Measurements from ENCODE around the gene IL22. TPM values are rescaled to one million over a fixed set of nuclear protein-coding genes. Genes with fewer than 3 reads are reported as not detected.

IL22 gene
- polyA plus RNA-seq, 1 donor (not counting 4 experiments of a cell fraction or from before 2014, with no cell fraction given) = not detected

DNA sequence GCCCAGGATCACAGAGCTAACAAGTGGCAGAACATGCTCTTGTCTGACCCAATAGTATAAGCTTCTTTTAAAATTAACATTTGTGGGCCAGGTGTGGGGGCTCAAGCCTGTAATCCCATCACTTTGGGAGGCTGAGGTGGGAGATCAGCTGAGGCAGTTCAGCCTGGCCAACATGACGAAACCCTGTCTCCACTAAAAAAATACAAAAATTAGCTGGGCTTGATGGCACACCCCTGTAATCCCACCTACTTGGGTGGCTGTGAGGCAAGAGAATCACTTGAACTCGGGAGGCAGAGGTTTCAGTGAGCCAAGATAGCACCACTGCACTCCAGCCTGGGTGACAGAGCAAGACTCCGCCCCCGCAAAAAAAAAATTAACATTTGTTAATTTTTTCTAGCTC, 33.0 kb upstream of the IL22 start:
- no peaks in the 10 kb centered on the region for H3K36me3 ChIP-seq (ENCODE audit: control insufficient read depth in 2 of 2, extremely low read depth in 1 of 2, insufficient read depth in 2 of 2, low read length in 2 of 2)
- DNase-seq (ENCODE audit: low read depth, low spot score) (no peak), FAIRE-seq (no peak)
- no peak overlapping the region for H3K4me3 ChIP-seq (ENCODE audit: control insufficient read depth in 2 of 3, extremely low read depth in 1 of 3, insufficient read depth in 2 of 3, low read depth in 1 of 3, low read length in 3 of 3)
- TF ChIP-seq, protein P1, sequence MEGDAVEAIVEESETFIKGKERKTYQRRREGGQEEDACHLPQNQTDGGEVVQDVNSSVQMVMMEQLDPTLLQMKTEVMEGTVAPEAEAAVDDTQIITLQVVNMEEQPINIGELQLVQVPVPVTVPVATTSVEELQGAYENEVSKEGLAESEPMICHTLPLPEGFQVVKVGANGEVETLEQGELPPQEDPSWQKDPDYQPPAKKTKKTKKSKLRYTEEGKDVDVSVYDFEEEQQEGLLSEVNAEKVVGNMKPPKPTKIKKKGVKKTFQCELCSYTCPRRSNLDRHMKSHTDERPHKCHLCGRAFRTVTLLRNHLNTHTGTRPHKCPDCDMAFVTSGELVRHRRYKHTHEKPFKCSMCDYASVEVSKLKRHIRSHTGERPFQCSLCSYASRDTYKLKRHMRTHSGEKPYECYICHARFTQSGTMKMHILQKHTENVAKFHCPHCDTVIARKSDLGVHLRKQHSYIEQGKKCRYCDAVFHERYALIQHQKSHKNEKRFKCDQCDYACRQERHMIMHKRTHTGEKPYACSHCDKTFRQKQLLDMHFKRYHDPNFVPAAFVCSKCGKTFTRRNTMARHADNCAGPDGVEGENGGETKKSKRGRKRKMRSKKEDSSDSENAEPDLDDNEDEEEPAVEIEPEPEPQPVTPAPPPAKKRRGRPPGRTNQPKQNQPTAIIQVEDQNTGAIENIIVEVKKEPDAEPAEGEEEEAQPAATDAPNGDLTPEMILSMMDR (optimal IDR thresholded peaks at IDR 0.05 in 1 of 3, IDR thresholded peaks at IDR 0.05 in 1 of 3, conservative IDR thresholded peaks at IDR 0.05 in 1 of 3; ENCODE audit: extremely low read depth in 1 of 3, insufficient read depth in 2 of 3, low read length in 3 of 3) = no peak
- H3K79me2 ChIP-seq (ENCODE audit: control insufficient read depth, insufficient read depth, low read length) = no peaks in the 10 kb centered on the region
- no peak overlapping the region for H2AFZ ChIP-seq (ENCODE audit: control insufficient read depth, low read length)
- no peaks in the 10 kb centered on the region for H3K9me1 ChIP-seq (ENCODE audit: control insufficient read depth, extremely low read depth, insufficient read depth, low read length)
- H3K4me1 ChIP-seq (ENCODE audit: control insufficient read depth, extremely low read depth, insufficient read depth, low read length) = peaks cover 15% of the 10 kb centered on the region
- H4K20me1 ChIP-seq (ENCODE audit: control insufficient read depth, extremely low read depth, insufficient read depth, low read length) = no peaks in the 10 kb centered on the region
- no peak overlapping the region for H3K9ac ChIP-seq (ENCODE audit: control insufficient read depth, extremely low read depth, insufficient read depth, low read length)
- H3K27ac ChIP-seq (ENCODE audit: control insufficient read depth, insufficient read depth, low read length) = no peak overlapping the region
- no peak overlapping the region for H3K4me2 ChIP-seq (ENCODE audit: control insufficient read depth, extremely low read depth, insufficient read depth, low read depth, low read length)
- dilution Hi-C loops (cut with MboI; ENCODE audit: extremely low pct_ligation_motif_present, low sequenced_read_pairs) = no loop called here
- H3K27me3 ChIP-seq (ENCODE audit: control insufficient read depth, extremely low read depth, insufficient read depth, low read length) = no peaks in the 10 kb centered on the region
- no peaks in the 10 kb centered on the region for H3K9me3 ChIP-seq (ENCODE audit: control insufficient read depth, low read depth, low read length)

DNA sequence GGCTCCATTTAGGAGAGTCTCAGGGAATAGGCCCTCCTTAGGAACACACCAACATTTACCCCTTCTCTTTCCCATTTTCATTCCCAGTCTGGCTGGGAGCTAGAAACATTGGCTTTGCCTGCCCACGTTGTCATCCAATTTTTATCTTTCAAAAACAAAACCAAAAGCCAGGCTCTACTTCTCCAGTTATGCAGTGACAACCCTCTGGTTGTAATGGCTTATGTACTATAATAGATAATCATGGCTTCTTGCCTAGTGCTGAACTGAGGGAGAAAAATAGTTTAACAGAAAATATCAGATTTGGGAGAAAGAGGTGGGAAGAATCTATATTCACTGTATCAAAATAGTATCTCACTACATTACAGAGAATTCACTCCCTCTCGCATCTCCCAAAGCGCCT, 32.1 kb upstream of the IL22 start:
- Histone ChIP-seq H3K4me2 (ENCODE audit: control insufficient read depth, extremely low read depth, insufficient read depth, low read depth, low read length) (no peak overlapping the region), H3K9ac (ENCODE audit: control insufficient read depth, extremely low read depth, insufficient read depth, low read length) (no peak overlapping the region), H4K20me1 (ENCODE audit: control insufficient read depth, extremely low read depth, insufficient read depth, low read length) (no peaks in the 10 kb centered on the region), H3K9me1 (ENCODE audit: control insufficient read depth, extremely low read depth, insufficient read depth, low read length) (no peaks in the 10 kb centered on the region), H3K4me3 (ENCODE audit: control insufficient read depth in 2 of 3, extremely low read depth in 1 of 3, insufficient read depth in 2 of 3, low read depth in 1 of 3, low read length in 3 of 3) (no peak overlapping the region), H2AFZ (ENCODE audit: control insufficient read depth, low read length) (no peak overlapping the region), H3K79me2 (ENCODE audit: control insufficient read depth, insufficient read depth, low read length) (no peaks in the 10 kb centered on the region), H3K27me3 (ENCODE audit: control insufficient read depth, extremely low read depth, insufficient read depth, low read length) (no peaks in the 10 kb centered on the region), H3K27ac (ENCODE audit: control insufficient read depth, insufficient read depth, low read length) (no peak overlapping the region), H3K36me3 (ENCODE audit: control insufficient read depth in 2 of 2, extremely low read depth in 1 of 2, insufficient read depth in 2 of 2, low read length in 2 of 2) (no peaks in the 10 kb centered on the region), H3K4me1 (ENCODE audit: control insufficient read depth, extremely low read depth, insufficient read depth, low read length) (peaks cover 6% of the 10 kb centered on the region), H3K9me3 (ENCODE audit: control insufficient read depth, low read depth, low read length) (no peaks in the 10 kb centered on the region)
- dilution Hi-C loops (cut with MboI; ENCODE audit: extremely low pct_ligation_motif_present, low sequenced_read_pairs) = no loop called here
- DNase-seq (ENCODE audit: low read depth, low spot score) (no peak), FAIRE-seq (no peak)
- TF ChIP-seq, protein P1 (optimal IDR thresholded peaks at IDR 0.05 in 1 of 3, IDR thresholded peaks at IDR 0.05 in 1 of 3, conservative IDR thresholded peaks at IDR 0.05 in 1 of 3; ENCODE audit: extremely low read depth in 1 of 3, insufficient read depth in 2 of 3, low read length in 3 of 3) = no peak
- TF ChIP-seq EZH2 (IDR thresholded peaks at IDR 0.05; ENCODE audit: low read length) = no peak

Data from keratinocyte (primary cell).